ENCODE results near the gene NEK4.

DNA sequence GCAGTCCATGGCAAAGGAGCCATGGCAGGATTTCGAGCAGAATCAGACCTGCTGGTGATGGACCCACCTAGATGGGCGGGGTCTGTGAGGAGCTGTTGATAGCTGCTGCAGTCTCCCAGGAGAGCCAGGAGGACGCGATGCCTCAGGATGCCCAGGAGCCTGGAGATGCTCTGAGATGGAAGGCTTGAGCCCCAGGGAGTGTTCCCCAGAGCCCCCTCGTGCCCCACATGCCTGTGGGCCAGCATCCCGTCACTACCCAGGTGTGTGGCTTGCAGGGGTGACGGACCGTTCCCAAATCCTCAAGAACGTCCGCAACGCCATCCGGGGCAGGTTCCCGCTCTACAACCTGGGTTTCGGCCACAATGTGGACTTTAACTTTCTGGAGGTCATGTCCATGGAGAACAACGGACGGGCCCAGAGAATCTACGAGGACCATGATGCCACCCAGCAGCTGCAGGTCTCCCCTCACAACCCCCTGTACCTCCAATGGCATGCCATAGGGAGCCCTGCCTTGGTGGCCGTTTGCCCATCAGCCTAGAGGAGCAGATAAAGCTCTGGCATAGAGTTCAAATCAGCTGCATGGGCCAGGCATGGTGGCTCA, 13.4 kb upstream of the NEK4 start:
- TF ChIP-seq, protein P1, sequence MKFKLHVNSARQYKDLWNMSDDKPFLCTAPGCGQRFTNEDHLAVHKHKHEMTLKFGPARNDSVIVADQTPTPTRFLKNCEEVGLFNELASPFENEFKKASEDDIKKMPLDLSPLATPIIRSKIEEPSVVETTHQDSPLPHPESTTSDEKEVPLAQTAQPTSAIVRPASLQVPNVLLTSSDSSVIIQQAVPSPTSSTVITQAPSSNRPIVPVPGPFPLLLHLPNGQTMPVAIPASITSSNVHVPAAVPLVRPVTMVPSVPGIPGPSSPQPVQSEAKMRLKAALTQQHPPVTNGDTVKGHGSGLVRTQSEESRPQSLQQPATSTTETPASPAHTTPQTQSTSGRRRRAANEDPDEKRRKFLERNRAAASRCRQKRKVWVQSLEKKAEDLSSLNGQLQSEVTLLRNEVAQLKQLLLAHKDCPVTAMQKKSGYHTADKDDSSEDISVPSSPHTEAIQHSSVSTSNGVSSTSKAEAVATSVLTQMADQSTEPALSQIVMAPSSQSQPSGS (tag by site-specific recombination; IDR thresholded peaks at IDR 0.05; ENCODE audit: low read depth), result no peak
- no peak for TF ChIP-seq PRDM2 (tag by site-specific recombination; IDR thresholded peaks at IDR 0.05; ENCODE audit: borderline replicate concordance)
- TF ChIP-seq ZNF221 (tag by site-specific recombination; IDR thresholded peaks at IDR 0.05; ENCODE audit: borderline replicate concordance), result no peak
- no peak for TF ChIP-seq CTCF (tag by site-specific recombination; IDR thresholded peaks at IDR 0.05)
- TF ChIP-seq ZBTB11 (tag by site-specific recombination; conservative IDR thresholded peaks at IDR 0.05; ENCODE audit: low read depth), result no peak
- no peak for TF ChIP-seq GLIS2 (tag by site-specific recombination; IDR thresholded peaks at IDR 0.05)
- TF ChIP-seq ZNF157 (tag by site-specific recombination; IDR thresholded peaks at IDR 0.05), result no peak
- TF ChIP-seq, protein P2, sequence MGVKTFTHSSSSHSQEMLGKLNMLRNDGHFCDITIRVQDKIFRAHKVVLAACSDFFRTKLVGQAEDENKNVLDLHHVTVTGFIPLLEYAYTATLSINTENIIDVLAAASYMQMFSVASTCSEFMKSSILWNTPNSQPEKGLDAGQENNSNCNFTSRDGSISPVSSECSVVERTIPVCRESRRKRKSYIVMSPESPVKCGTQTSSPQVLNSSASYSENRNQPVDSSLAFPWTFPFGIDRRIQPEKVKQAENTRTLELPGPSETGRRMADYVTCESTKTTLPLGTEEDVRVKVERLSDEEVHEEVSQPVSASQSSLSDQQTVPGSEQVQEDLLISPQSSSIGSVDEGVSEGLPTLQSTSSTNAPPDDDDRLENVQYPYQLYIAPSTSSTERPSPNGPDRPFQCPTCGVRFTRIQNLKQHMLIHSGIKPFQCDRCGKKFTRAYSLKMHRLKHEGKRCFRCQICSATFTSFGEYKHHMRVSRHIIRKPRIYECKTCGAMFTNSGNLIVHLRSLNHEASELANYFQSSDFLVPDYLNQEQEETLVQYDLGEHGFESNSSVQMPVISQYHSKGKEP (tag by site-specific recombination; IDR thresholded peaks at IDR 0.05), result no peak
